ENCODE measurements around the gene SYCP2L.

Gene SYCP2L

GRCh38 chr6:11012976-11013720, 126.3 kb downstream of the SYCP2L start:
- no peak overlapping the region for H3K9ac ChIP-seq (ENCODE audit: low read depth, low read length)
- no peaks in the 10 kb centered on the region for H3K36me3 ChIP-seq (ENCODE audit: insufficient read depth, low read length)
- H3K4me1 ChIP-seq (ENCODE audit: insufficient read depth, low read length): peaks cover 19% of the 10 kb centered on the region
- no peaks in the 10 kb centered on the region for H3K9me3 ChIP-seq (ENCODE audit: control insufficient read depth, insufficient read depth, low read length)

- Histone ChIP-seq H3K9ac (ENCODE audit: low read depth, low read length) (no peak overlapping the region), H3K4me1 (ENCODE audit: insufficient read depth, low read length) (peaks cover 13% of the 10 kb centered on the region), H3K36me3 (ENCODE audit: insufficient read depth, low read length) (no peaks in the 10 kb centered on the region), H3K9me3 (ENCODE audit: control insufficient read depth, insufficient read depth, low read length) (no peaks in the 10 kb centered on the region)
Observed at GRCh38 chr6:11013721-11014070, 126.8 kb downstream of the SYCP2L start.

- Histone ChIP-seq H3K36me3 (ENCODE audit: insufficient read depth, low read length) (no peaks in the 10 kb centered on the region), H3K9ac (ENCODE audit: low read depth, low read length) (no peak overlapping the region), H3K4me1 (ENCODE audit: insufficient read depth, low read length) (peaks cover 4% of the 10 kb centered on the region; the same call in 1 of the 2 replicates), H3K9me3 (ENCODE audit: control insufficient read depth, insufficient read depth, low read length) (no peaks in the 10 kb centered on the region)
Observed at GRCh38 chr6:11015102-11015501, 128.2 kb downstream of the SYCP2L start.

GRCh38 chr6:11016452-11016851, 129.6 kb downstream of the SYCP2L start:
- H3K4me1 ChIP-seq (ENCODE audit: insufficient read depth, low read length): peaks cover 1% of the 10 kb centered on the region; the same call in 1 of the 2 replicates
- no peaks in the 10 kb centered on the region for H3K9me3 ChIP-seq (ENCODE audit: control insufficient read depth, insufficient read depth, low read length)
- H3K36me3 ChIP-seq (ENCODE audit: insufficient read depth, low read length): no peaks in the 10 kb centered on the region
- H3K9ac ChIP-seq (ENCODE audit: low read depth, low read length): no peak overlapping the region

- Histone ChIP-seq H3K9ac (ENCODE audit: low read depth, low read length) (no peak overlapping the region), H3K36me3 (ENCODE audit: insufficient read depth, low read length) (no peaks in the 10 kb centered on the region), H3K4me1 (ENCODE audit: insufficient read depth, low read length) (no peaks in the 10 kb centered on the region; the same call in 1 of the 2 replicates), H3K9me3 (ENCODE audit: control insufficient read depth, insufficient read depth, low read length) (no peaks in the 10 kb centered on the region)
Observed at GRCh38 chr6:11017090-11017489, 130.2 kb downstream of the SYCP2L start.

- no peak overlapping the region for H3K9ac ChIP-seq (ENCODE audit: low read depth, low read length)
- H3K9me3 ChIP-seq (ENCODE audit: control insufficient read depth, insufficient read depth, low read length): no peaks in the 10 kb centered on the region
- H3K36me3 ChIP-seq (ENCODE audit: insufficient read depth, low read length): no peaks in the 10 kb centered on the region
- H3K4me1 ChIP-seq (ENCODE audit: insufficient read depth, low read length): no peaks in the 10 kb centered on the region; the same call in 1 of the 2 replicates
Observed at GRCh38 chr6:11018225-11018624, 131.4 kb downstream of the SYCP2L start.

GRCh38 chr6:11021003-11021402, 134.2 kb downstream of the SYCP2L start:
- Histone ChIP-seq H3K4me1 (ENCODE audit: insufficient read depth, low read length) (peaks cover 5% of the 10 kb centered on the region; the same call in 1 of the 2 replicates), H3K9ac (ENCODE audit: low read depth, low read length) (no peak overlapping the region), H3K9me3 (ENCODE audit: control insufficient read depth, insufficient read depth, low read length) (no peaks in the 10 kb centered on the region), H3K36me3 (ENCODE audit: insufficient read depth, low read length) (no peaks in the 10 kb centered on the region)

- no peak overlapping the region for H3K9ac ChIP-seq (ENCODE audit: low read depth, low read length)
- no peaks in the 10 kb centered on the region for H3K36me3 ChIP-seq (ENCODE audit: insufficient read depth, low read length)
- H3K4me1 ChIP-seq (ENCODE audit: insufficient read depth, low read length): peaks cover 5% of the 10 kb centered on the region; the same call in 1 of the 2 replicates
- H3K9me3 ChIP-seq (ENCODE audit: control insufficient read depth, insufficient read depth, low read length): no peaks in the 10 kb centered on the region
Observed at GRCh38 chr6:11021714-11022113, 134.9 kb downstream of the SYCP2L start.

- H3K9ac ChIP-seq (ENCODE audit: low read depth, low read length): no peak overlapping the region
- H3K4me1 ChIP-seq (ENCODE audit: insufficient read depth, low read length): peaks cover 12% of the 10 kb centered on the region; the same call in 1 of the 2 replicates
- no peaks in the 10 kb centered on the region for H3K36me3 ChIP-seq (ENCODE audit: insufficient read depth, low read length)
- no peaks in the 10 kb centered on the region for H3K9me3 ChIP-seq (ENCODE audit: control insufficient read depth, insufficient read depth, low read length)
Observed at GRCh38 chr6:11023032-11023431, 136.2 kb downstream of the SYCP2L start.

All from ES-I3 (cell line).